ENCODE measurements around the gene RNF224. TPM values are rescaled to one million over a fixed set of nuclear protein-coding genes. Genes with fewer than 3 reads are reported as not detected.

Gene RNF224
- total RNA-seq, 1 donor from 2014 or later = not detected

DNA sequence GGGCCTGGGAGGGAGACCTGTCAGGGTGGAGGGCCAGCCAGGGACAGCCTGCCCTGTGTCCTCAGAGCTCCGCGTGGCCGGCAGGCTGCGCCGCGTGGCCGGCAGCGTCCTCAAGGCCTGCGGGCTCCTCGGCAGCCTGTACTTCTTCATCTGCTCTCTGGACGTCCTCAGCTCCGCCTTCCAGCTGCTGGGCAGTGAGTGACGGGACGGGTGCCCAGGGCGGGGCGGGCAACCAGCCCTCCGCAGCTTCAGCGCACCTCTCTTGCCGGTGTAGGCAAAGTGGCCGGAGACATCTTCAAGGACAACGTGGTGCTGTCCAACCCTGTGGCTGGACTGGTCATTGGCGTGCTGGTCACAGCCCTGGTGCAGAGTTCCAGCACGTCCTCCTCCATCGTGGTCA is 5.2 kb downstream of the RNF224 start:
- H3K36me3 ChIP-seq (ENCODE audit: insufficient read depth, low read length) = no peaks in the 10 kb centered on the region
- no peaks in the 10 kb centered on the region for H3K9me3 ChIP-seq (ENCODE audit: insufficient read depth, low read depth, low read length)
- no peak overlapping the region for H2AFZ ChIP-seq (ENCODE audit: low read depth, low read length)
- H3K4me1 Mint-ChIP-seq (ENCODE audit: low read depth, unreplicated experiment) = no peaks in the 10 kb centered on the region
- TF ChIP-seq, protein P1, sequence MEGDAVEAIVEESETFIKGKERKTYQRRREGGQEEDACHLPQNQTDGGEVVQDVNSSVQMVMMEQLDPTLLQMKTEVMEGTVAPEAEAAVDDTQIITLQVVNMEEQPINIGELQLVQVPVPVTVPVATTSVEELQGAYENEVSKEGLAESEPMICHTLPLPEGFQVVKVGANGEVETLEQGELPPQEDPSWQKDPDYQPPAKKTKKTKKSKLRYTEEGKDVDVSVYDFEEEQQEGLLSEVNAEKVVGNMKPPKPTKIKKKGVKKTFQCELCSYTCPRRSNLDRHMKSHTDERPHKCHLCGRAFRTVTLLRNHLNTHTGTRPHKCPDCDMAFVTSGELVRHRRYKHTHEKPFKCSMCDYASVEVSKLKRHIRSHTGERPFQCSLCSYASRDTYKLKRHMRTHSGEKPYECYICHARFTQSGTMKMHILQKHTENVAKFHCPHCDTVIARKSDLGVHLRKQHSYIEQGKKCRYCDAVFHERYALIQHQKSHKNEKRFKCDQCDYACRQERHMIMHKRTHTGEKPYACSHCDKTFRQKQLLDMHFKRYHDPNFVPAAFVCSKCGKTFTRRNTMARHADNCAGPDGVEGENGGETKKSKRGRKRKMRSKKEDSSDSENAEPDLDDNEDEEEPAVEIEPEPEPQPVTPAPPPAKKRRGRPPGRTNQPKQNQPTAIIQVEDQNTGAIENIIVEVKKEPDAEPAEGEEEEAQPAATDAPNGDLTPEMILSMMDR (IDR thresholded peaks at IDR 0.05; ENCODE audit: insufficient read depth, low read depth, low read length) = no peak
- TF ChIP-seq EZH2 (IDR thresholded peaks at IDR 0.05; ENCODE audit: insufficient read depth, low read length) = no peak
- FAIRE-seq = no peak
- no peaks in the 10 kb centered on the region for H3K9me3 Mint-ChIP-seq (ENCODE audit: unreplicated experiment)
- no peaks in the 10 kb centered on the region for H3K27me3 Mint-ChIP-seq (ENCODE audit: low read depth, unreplicated experiment)
- peaks cover 8% of the 10 kb centered on the region for H4K20me1 ChIP-seq (ENCODE audit: insufficient read depth, low read length)
- no peak overlapping the region for H3K27ac Mint-ChIP-seq (ENCODE audit: unreplicated experiment)
- no peak for DNase-seq (ENCODE audit: low read depth)
- H3K36me3 Mint-ChIP-seq (ENCODE audit: low read depth, unreplicated experiment) = no peaks in the 10 kb centered on the region
- H3K27me3 ChIP-seq (ENCODE audit: insufficient read depth, low read length) = no peaks in the 10 kb centered on the region
- peaks cover 2% of the 10 kb centered on the region for H3K4me1 ChIP-seq (ENCODE audit: insufficient read depth, low read length)
- no peak overlapping the region for H3K4me3 ChIP-seq (ENCODE audit: insufficient read depth, low read depth, low read length)
- no peak overlapping the region for H3K4me3 Mint-ChIP-seq (ENCODE audit: unreplicated experiment)
- no peak overlapping the region for H3K9ac ChIP-seq (ENCODE audit: low read length)
- H3K27ac ChIP-seq (ENCODE audit: low read depth, low read length) = no peak overlapping the region
- no peaks in the 10 kb centered on the region for H3K79me2 ChIP-seq (ENCODE audit: insufficient read depth, low read length)
- H3K4me2 ChIP-seq (ENCODE audit: low read length) = no peak overlapping the region

DNA sequence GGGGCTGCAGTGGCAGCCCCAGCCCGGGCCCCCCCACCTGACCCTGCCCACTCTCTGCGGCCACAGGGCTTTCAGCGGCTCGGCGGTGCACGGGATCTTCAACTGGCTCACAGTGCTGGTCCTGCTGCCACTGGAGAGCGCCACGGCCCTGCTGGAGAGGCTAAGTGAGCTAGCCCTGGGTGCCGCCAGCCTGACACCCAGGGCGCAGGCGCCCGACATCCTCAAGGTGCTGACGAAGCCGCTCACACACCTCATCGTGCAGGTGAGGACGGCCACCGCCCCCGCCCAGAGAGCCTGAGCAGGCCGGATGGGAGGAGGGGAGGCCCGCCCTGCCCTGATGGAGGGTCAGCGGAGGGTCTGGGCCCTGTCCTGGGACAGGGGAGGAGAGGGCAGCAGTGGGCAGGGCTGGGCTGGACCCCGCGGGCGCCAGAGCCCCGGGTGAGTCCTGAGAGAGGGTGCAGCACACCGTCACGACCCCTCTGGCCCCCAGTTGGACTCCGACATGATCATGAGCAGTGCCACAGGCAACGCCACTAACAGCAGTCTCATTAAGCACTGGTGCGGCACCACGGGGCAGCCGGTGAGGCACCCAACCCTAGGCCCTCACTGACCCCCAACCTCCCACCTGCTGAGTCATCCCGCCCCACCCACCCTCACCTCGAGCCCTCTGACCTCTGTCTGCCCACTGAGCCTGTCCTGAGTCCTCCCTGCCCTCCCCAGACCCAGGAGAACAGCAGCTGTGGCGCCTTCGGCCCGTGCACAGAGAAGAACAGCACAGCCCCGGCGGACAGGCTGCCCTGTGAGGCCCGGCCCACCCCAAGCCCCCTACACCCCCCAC is 6.1 kb downstream of the RNF224 start:
- H3K4me2 ChIP-seq (ENCODE audit: low read length) = no peak overlapping the region
- no peaks in the 10 kb centered on the region for H3K27me3 ChIP-seq (ENCODE audit: insufficient read depth, low read length)
- H3K9me3 Mint-ChIP-seq (ENCODE audit: unreplicated experiment) = no peaks in the 10 kb centered on the region
- peaks cover 1% of the 10 kb centered on the region for H3K4me1 Mint-ChIP-seq (ENCODE audit: low read depth, unreplicated experiment)
- no peak overlapping the region for H3K4me3 ChIP-seq (ENCODE audit: insufficient read depth, low read depth, low read length)
- no peak overlapping the region for H3K4me3 Mint-ChIP-seq (ENCODE audit: unreplicated experiment)
- no peaks in the 10 kb centered on the region for H3K4me1 ChIP-seq (ENCODE audit: insufficient read depth, low read length)
- no peak overlapping the region for H3K27ac ChIP-seq (ENCODE audit: low read depth, low read length)
- no peak overlapping the region for H3K27ac Mint-ChIP-seq (ENCODE audit: unreplicated experiment)
- no peak for DNase-seq (ENCODE audit: low read depth)
- H2AFZ ChIP-seq (ENCODE audit: low read depth, low read length) = no peak overlapping the region
- no peaks in the 10 kb centered on the region for H3K36me3 ChIP-seq (ENCODE audit: insufficient read depth, low read length)
- no peak for FAIRE-seq
- H3K36me3 Mint-ChIP-seq (ENCODE audit: low read depth, unreplicated experiment) = no peaks in the 10 kb centered on the region
- TF ChIP-seq, protein P1 (IDR thresholded peaks at IDR 0.05; ENCODE audit: insufficient read depth, low read depth, low read length) = no peak
- TF ChIP-seq EZH2 (IDR thresholded peaks at IDR 0.05; ENCODE audit: insufficient read depth, low read length) = no peak
- H3K79me2 ChIP-seq (ENCODE audit: insufficient read depth, low read length) = peaks cover 6% of the 10 kb centered on the region
- peaks cover 17% of the 10 kb centered on the region for H4K20me1 ChIP-seq (ENCODE audit: insufficient read depth, low read length)
- no peaks in the 10 kb centered on the region for H3K27me3 Mint-ChIP-seq (ENCODE audit: low read depth, unreplicated experiment)
- no peaks in the 10 kb centered on the region for H3K9me3 ChIP-seq (ENCODE audit: insufficient read depth, low read depth, low read length)
- no peak overlapping the region for H3K9ac ChIP-seq (ENCODE audit: low read length)
